ENCODE results near the gene ENTPD5. TPM values are rescaled to one million over a fixed set of nuclear protein-coding genes. Genes with fewer than 3 reads are reported as not detected.

Gene ENTPD5
- total RNA-seq, 2 donors from 2014 or later = 15.6 to 16.5 TPM

DNA sequence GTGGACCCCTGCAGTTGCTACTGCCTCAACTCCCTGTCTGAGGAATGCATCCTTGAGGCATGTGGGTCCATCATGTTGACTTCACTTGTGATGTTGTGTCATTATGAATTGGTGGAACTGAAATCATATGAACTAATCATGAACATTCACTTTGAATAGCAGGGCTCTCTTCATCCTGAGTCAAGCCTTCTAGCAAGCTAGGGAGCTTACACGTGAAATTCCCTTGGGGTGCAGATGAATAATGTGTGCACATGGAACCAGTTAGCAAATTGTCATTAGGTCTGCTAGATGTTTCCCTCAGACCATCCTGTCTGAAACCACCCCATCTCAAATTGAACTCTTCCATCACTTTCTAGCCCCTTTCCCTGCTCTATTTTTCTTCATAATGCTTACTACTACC lies 65.4 kb downstream of the ENTPD5 start:
- H3K27ac ChIP-seq (ENCODE audit: low read depth, low read length) = no peak overlapping the region
- Mint-ChIP-seq H3K27me3 (ENCODE audit: insufficient read depth) (no peaks in the 10 kb centered on the region), H3K4me3 (no peak overlapping the region), H3K36me3 (ENCODE audit: low read depth) (peaks cover 33% of the 10 kb centered on the region), H3K27ac (no peak overlapping the region), H3K4me1 (peaks cover 2% of the 10 kb centered on the region), H3K9me3 (no peaks in the 10 kb centered on the region)
- WGBS, 2 experiments (ENCODE audit: insufficient coverage in 1 of 2, insufficient read length in 1 of 2) = 100% methylated on average over 1 of the region's 1 CpG
- H3K27me3 ChIP-seq (ENCODE audit: control insufficient read depth, insufficient read depth, low read length, poor library complexity, severe bottlenecking) = peaks cover under 1% of the 10 kb centered on the region
- no peaks in the 10 kb centered on the region for H3K4me1 ChIP-seq (ENCODE audit: control insufficient read depth, insufficient read depth, low read length)
- DNase-seq = no peak
- TF ChIP-seq, protein P1, sequence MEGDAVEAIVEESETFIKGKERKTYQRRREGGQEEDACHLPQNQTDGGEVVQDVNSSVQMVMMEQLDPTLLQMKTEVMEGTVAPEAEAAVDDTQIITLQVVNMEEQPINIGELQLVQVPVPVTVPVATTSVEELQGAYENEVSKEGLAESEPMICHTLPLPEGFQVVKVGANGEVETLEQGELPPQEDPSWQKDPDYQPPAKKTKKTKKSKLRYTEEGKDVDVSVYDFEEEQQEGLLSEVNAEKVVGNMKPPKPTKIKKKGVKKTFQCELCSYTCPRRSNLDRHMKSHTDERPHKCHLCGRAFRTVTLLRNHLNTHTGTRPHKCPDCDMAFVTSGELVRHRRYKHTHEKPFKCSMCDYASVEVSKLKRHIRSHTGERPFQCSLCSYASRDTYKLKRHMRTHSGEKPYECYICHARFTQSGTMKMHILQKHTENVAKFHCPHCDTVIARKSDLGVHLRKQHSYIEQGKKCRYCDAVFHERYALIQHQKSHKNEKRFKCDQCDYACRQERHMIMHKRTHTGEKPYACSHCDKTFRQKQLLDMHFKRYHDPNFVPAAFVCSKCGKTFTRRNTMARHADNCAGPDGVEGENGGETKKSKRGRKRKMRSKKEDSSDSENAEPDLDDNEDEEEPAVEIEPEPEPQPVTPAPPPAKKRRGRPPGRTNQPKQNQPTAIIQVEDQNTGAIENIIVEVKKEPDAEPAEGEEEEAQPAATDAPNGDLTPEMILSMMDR (conservative IDR thresholded peaks at IDR 0.05) = no peak
- H3K9me3 ChIP-seq (ENCODE audit: control insufficient read depth, low read length) = no peaks in the 10 kb centered on the region
- no peak overlapping the region for H3K4me3 ChIP-seq (ENCODE audit: low read length)
- peaks cover 34% of the 10 kb centered on the region for H3K36me3 ChIP-seq (ENCODE audit: control insufficient read depth, insufficient read depth, low read length)
- no peak overlapping the region for H3K9ac ChIP-seq (ENCODE audit: extremely low read depth, low read length, poor library complexity, severe bottlenecking)

DNA sequence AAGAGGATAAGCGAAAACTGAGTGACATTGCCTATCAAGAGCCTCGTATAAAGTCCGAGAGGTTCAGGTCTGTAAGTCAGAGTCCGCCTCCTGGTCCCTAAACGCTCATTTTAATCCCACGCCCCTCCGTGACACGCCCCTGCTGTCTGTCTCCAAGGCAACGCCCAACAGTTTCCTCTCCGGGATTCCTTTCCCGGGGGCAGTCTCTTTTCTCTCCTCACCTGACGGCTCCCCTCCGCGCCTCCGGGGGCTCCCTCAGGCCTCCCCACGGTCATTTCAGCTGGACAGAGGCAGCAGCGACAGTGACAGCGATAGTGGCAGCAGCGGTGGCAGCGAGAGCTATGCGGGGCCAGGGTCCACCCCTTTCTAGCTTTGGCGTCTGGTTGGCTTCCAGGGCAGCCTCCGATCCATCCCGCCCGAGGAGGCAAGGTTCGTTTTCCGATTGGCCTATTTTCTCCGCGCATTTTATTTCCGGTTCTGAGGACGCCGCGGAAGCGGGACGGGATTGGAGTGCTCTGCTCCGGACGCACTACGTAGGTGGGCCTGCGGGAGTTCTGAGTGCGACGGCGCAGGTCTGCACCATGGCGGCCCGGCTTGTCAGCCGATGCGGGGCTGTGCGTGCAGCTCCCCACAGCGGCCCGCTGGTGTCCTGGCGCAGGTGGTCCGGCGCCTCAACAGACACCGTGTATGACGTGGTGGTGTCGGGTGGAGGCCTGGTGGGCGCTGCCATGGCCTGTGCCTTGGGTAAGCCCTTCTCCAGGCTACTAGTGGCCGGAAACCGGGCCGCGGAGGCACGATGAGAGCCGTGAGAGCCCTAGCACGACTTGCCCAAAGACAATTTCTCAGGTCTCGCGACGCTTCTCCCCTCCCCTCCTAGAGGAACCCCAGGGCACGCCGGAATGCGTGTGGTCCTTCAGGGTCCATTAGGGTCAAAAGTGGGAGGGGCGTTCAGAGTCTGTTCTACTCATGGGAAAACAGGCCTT lies 69.0 kb downstream of the ENTPD5 start, which contains the start of the genes COQ6 and FAM161B:
COQ6 (plus strand) TSS at position 551 of the 983 bp plus-strand sequence; CDS start at position 582, 31 bp downstream.
FAM161B (minus strand) TSS at position 343 of the 983 bp plus-strand sequence; CDS start at position 275, 68 bp downstream.
- H3K36me3 Mint-ChIP-seq (ENCODE audit: low read depth) = peaks cover 12% of the 10 kb centered on the region

GRCh38 chr14:73945159-73945670 lies 73.9 kb downstream of the ENTPD5 start:
- no peak overlapping the region for H3K27ac Mint-ChIP-seq
- TF ChIP-seq, protein P1 (conservative IDR thresholded peaks at IDR 0.05) = no peak
- H3K27ac ChIP-seq (ENCODE audit: low read depth, low read length) = no peak overlapping the region
- no peaks in the 10 kb centered on the region for H3K4me1 ChIP-seq (ENCODE audit: control insufficient read depth, insufficient read depth, low read length)
- no peak overlapping the region for H3K4me3 Mint-ChIP-seq
- no peaks in the 10 kb centered on the region for H3K9me3 Mint-ChIP-seq
- no peaks in the 10 kb centered on the region for H3K9me3 ChIP-seq (ENCODE audit: control insufficient read depth, low read length)
- no peak overlapping the region for H3K4me3 ChIP-seq (ENCODE audit: low read length)
- H3K27me3 ChIP-seq (ENCODE audit: control insufficient read depth, insufficient read depth, low read length, poor library complexity, severe bottlenecking) = peaks cover 78% of the 10 kb centered on the region
- DNase-seq = no peak
- H3K36me3 ChIP-seq (ENCODE audit: control insufficient read depth, insufficient read depth, low read length) = no peaks in the 10 kb centered on the region
- WGBS, 2 experiments (ENCODE audit: insufficient coverage in 1 of 2, insufficient read length in 1 of 2) = 90 to 91% methylated on average over 2 to 4 of the region's 4 CpGs
- peaks cover 61% of the 10 kb centered on the region for H3K27me3 Mint-ChIP-seq (ENCODE audit: insufficient read depth)
- no peaks in the 10 kb centered on the region for H3K4me1 Mint-ChIP-seq
- H3K36me3 Mint-ChIP-seq (ENCODE audit: low read depth) = no peaks in the 10 kb centered on the region
- H3K9ac ChIP-seq (ENCODE audit: extremely low read depth, low read length, poor library complexity, severe bottlenecking) = no peak overlapping the region

More for the DNA sequence above, 69.0 kb downstream of the ENTPD5 start, which contains the start of the genes COQ6 and FAM161B:
- Histone ChIP-seq H3K36me3 (ENCODE audit: control insufficient read depth, insufficient read depth, low read length) (peaks cover 9% of the 10 kb centered on the region), H3K4me3 (ENCODE audit: low read length) (peak within 1 kb of the TSS; percentile 85), H3K4me1 (ENCODE audit: control insufficient read depth, insufficient read depth, low read length) (no peaks in the 10 kb centered on the region), H3K9me3 (ENCODE audit: control insufficient read depth, low read length) (no peaks in the 10 kb centered on the region), H3K27ac (ENCODE audit: low read depth, low read length) (peak within 1 kb of the TSS; percentile 92), H3K27me3 (ENCODE audit: control insufficient read depth, insufficient read depth, low read length, poor library complexity, severe bottlenecking) (peaks cover 32% of the 10 kb centered on the region), H3K9ac (ENCODE audit: extremely low read depth, low read length, poor library complexity, severe bottlenecking) (peak within 1 kb of the TSS; percentile 79)
- 0 to 1% methylated on average over 36 to 70 of the region's 70 CpGs for WGBS, 2 experiments (ENCODE audit: insufficient coverage in 1 of 2, insufficient read length in 1 of 2)
- Mint-ChIP-seq H3K9me3 (no peaks in the 10 kb centered on the region), H3K27me3 (ENCODE audit: insufficient read depth) (peaks cover 28% of the 10 kb centered on the region), H3K4me1 (peaks cover 2% of the 10 kb centered on the region), H3K4me3 (peak within 1 kb of the TSS; percentile 84), H3K27ac (peak within 1 kb of the TSS; percentile 96)
- peak; percentile 98 for DNase-seq
- TF ChIP-seq, protein P1 (conservative IDR thresholded peaks at IDR 0.05) = no peak

All from endodermal cell (in vitro differentiated cells).